ENCODE measurements around the gene GRK2. TPM values are rescaled to one million over a fixed set of nuclear protein-coding genes. Genes with fewer than 3 reads are reported as not detected.

Gene GRK2
- total and polyA plus RNA-seq, 2 donors (not counting 3 experiments of a cell fraction or from before 2014, with no cell fraction given) = 57.9 to 62.3 TPM

DNA sequence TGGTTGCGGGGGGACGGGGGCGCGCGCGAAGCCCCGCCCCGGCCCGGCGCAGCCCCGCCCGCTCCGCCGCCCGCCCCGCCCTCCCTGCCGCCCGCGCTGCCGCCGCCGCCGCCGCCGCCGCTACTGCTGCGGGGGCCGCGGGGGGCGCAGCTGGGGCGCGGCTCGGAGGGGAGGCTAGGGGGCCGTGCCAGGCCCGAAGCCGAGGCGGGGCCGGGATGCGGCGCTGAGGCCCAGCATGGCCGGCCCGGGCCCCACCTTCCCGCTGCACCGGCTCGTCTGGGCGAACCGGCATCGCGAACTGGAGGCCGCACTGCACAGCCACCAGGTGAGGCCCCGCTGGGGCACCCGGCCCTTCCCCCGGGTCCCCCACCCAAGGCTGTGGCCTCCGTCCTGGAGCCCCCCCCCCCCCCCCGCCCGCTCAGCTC lies 23.0 kb downstream of the GRK2 start, which contains the start of gene ANKRD13D:
Gene ANKRD13D (plus strand): TSS at position 78 of the 425 bp plus-strand sequence. CDS start 158 bp downstream, at position 236.
- BruUV-seq (replicated peaks) = no TSS peak
- Histone ChIP-seq H2AFZ (ENCODE audit: low read depth, low read length) (peak within 1 kb of the TSS; percentile 43), H3K9me1 (replicated peaks; ENCODE audit: control insufficient read depth, extremely low read depth, insufficient read depth, low read length) (no peaks in the 10 kb centered on the region), H3K4me2 (ENCODE audit: insufficient read depth, low read length) (peak within 1 kb of the TSS; percentile 60), H3K4me1 (ENCODE audit: control insufficient read depth, extremely low read depth, insufficient read depth, low read length) (peaks cover 22% of the 10 kb centered on the region), H3K9me3 (replicated peaks; ENCODE audit: control insufficient read depth, insufficient read depth, low read length) (no peaks in the 10 kb centered on the region), H3K27me3 (ENCODE audit: control insufficient read depth in 2 of 2, insufficient read depth in 2 of 2, low read length in 2 of 2) (no peaks in the 10 kb centered on the region), H3K79me2 (ENCODE audit: control insufficient read depth, insufficient read depth, low read length) (peaks cover 23% of the 10 kb centered on the region), H4K20me1 (replicated peaks; ENCODE audit: control insufficient read depth, extremely low read depth, insufficient read depth, low read length) (no peaks in the 10 kb centered on the region), H3K36me3 (ENCODE audit: control insufficient read depth in 2 of 2, extremely low read depth in 1 of 2, insufficient read depth in 2 of 2, low read length in 2 of 2) (peaks cover 0 to 21% of the 10 kb centered on the region in 2 experiments), H3K4me3 (replicated peaks in 1 of 3; ENCODE audit: insufficient read depth in 1 of 3, low read depth in 1 of 3, low read length in 3 of 3) (peak within 1 kb of the TSS; percentile 57 to 65 (median 60)), H3K9ac (replicated peaks; ENCODE audit: extremely low read depth, insufficient read depth, low read length) (peak within 1 kb of the TSS; percentile 25), H3K27ac (ENCODE audit: insufficient read depth, low read depth, low read length) (peak within 1 kb of the TSS; percentile 61)
- DNase-seq (ENCODE audit: low read depth, low spot score) (no peak), FAIRE-seq (no peak)
- POLR2A ChIA-PET = interaction anchor here (2.5 kb wide), 1 partner anchor 12 kb away, joined by 9 read pairs; no protein-coding TSS in a partner anchor
- intact Hi-C loops (cut with micrococcal nuclease) (loop anchor here (2.0 kb wide), 1 partner anchor 14 kb away; the partner anchor contains the start of gene SSH3), dilution Hi-C loops (cut with MboI; ENCODE audit: extremely low pct_ligation_motif_present, low sequenced_read_pairs) (no loop called here)
- CTCF ChIA-PET = interaction anchor here (1.2 to 3.0 kb wide), 12 partner anchors 10 to 67 kb away, joined by 3 to 32 read pairs (median 6); partner anchors contain the start of genes GRK2 and SSH3
- no peak for TF ChIP-seq EZH2 (IDR thresholded peaks at IDR 0.05; ENCODE audit: borderline replicate concordance, low read depth, low read length, severe bottlenecking)
- TF ChIP-seq, protein P1, sequence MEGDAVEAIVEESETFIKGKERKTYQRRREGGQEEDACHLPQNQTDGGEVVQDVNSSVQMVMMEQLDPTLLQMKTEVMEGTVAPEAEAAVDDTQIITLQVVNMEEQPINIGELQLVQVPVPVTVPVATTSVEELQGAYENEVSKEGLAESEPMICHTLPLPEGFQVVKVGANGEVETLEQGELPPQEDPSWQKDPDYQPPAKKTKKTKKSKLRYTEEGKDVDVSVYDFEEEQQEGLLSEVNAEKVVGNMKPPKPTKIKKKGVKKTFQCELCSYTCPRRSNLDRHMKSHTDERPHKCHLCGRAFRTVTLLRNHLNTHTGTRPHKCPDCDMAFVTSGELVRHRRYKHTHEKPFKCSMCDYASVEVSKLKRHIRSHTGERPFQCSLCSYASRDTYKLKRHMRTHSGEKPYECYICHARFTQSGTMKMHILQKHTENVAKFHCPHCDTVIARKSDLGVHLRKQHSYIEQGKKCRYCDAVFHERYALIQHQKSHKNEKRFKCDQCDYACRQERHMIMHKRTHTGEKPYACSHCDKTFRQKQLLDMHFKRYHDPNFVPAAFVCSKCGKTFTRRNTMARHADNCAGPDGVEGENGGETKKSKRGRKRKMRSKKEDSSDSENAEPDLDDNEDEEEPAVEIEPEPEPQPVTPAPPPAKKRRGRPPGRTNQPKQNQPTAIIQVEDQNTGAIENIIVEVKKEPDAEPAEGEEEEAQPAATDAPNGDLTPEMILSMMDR (IDR thresholded peaks at IDR 0.05; ENCODE audit: extremely low read depth in 1 of 2, insufficient read depth in 1 of 2, low read depth in 1 of 2, low read length in 2 of 2) = no peak
- no peak for TF ChIP-seq POLR2AphosphoS5 (IDR thresholded peaks at IDR 0.05; ENCODE audit: insufficient read depth, low read depth, low read length)
- no peak for TF ChIP-seq JUN (IDR thresholded peaks at IDR 0.05; ENCODE audit: borderline replicate concordance, insufficient read depth, insufficient read length, low read depth)
- no peak for TF ChIP-seq MYC (IDR thresholded peaks at IDR 0.05; ENCODE audit: low read depth, low read length)
- TF ChIP-seq POLR2A (IDR thresholded peaks at IDR 0.05; ENCODE audit: low read depth, low read length) = no peak
- no peak for TF ChIP-seq GATA2 (IDR thresholded peaks at IDR 0.05; ENCODE audit: insufficient read depth, insufficient read length, low read depth, low read length)
